ENCODE data around the gene GJC1.

GJC1 gene

GRCh38 chr17:44829523-44830358 is at the start of gene GJC1:
GJC1 (minus strand) TSS chr17:44830287; CDS start chr17:44805817, 24,470 bp downstream.
- in situ Hi-C loops (cut with MboI; ENCODE audit: low sequenced_read_pairs, unreplicated experiment): no loop called here
- TF ChIP-seq CTCF (IDR thresholded peaks at IDR 0.05; ENCODE audit: borderline replicate concordance, control extremely low read depth, extremely low read depth, insufficient read depth, missing control alignments): no peak
- peak; percentile 69 for DNase-seq (ENCODE audit: low spot score)

DNA sequence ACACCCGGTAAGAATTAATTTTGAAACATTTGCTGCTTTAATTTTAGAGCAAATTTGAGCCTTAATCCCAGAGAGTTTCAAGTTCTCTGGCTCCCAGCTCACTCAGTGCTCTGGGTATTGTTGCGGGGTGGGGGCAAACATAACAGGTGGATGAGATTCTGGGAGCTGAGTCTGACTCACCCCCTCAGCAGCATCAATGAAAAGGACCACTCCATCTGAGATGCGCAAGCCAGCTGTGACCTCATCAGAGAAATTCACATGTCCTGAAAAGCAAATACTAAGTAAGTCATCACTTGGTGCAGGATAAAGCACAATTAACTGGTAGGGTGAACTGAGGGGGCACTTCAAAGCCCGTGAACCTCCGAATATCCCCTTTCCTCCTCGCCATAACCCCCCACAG is 49.3 kb upstream of the GJC1 start:
- TF ChIP-seq CTCF (IDR thresholded peaks at IDR 0.05; ENCODE audit: borderline replicate concordance, control extremely low read depth, extremely low read depth, insufficient read depth, missing control alignments): no peak
- no peak for DNase-seq (ENCODE audit: low spot score)
- in situ Hi-C loops (cut with MboI; ENCODE audit: low sequenced_read_pairs, unreplicated experiment): no loop called here

- in situ Hi-C loops (cut with MboI; ENCODE audit: low sequenced_read_pairs, unreplicated experiment): no loop called here
- peak; percentile 42 for DNase-seq (ENCODE audit: low spot score)
- TF ChIP-seq CTCF (IDR thresholded peaks at IDR 0.05; ENCODE audit: borderline replicate concordance, control extremely low read depth, extremely low read depth, insufficient read depth, missing control alignments): peak; percentile 41
Observed at GRCh38 chr17:44878627-44879221, 48.6 kb upstream of the GJC1 start.

DNA sequence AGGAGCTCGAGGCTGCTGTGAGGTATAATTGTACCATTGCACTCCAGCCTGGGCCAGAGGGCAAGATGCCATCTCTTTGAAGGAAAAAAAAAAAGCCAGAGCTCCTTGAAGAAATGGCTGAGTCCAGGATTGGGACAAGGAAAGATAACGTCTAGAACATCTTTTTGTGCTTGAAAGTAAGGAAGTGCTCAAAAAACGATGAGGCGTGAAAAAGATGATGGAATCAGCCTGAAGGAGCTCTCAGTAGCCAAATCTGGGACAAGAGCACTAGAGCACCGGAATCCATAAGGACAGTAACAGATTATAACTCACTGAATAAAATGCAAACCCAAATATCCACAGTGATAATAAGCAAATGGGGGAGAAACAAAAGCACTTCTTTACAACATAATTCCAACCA is 47.0 kb upstream of the GJC1 start:
- in situ Hi-C loops (cut with MboI; ENCODE audit: low sequenced_read_pairs, unreplicated experiment): no loop called here
- TF ChIP-seq CTCF (IDR thresholded peaks at IDR 0.05; ENCODE audit: borderline replicate concordance, control extremely low read depth, extremely low read depth, insufficient read depth, missing control alignments): no peak
- no peak for DNase-seq (ENCODE audit: low spot score)

DNA sequence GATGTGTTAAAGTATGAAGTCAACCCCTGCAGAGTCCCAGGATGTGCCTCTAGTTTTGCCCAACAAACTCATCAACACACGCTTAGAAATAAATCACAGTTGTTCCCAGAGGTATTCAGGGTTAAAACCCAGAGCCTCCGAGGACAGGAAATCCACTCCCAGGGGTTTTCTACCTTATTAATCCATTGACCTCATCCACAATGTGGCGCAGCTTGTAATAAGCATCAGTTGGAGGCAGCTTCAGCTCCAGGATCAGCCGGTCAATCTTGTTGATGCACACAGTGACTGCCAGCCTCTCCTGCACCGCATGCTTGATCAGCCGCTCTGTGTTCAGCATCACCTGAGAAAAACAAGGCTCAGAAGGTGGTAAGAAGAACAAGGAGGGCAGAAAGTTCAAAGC is 45.7 kb upstream of the GJC1 start:
- no peak for DNase-seq (ENCODE audit: low spot score)
- in situ Hi-C loops (cut with MboI; ENCODE audit: low sequenced_read_pairs, unreplicated experiment): no loop called here
- no peak for TF ChIP-seq CTCF (IDR thresholded peaks at IDR 0.05; ENCODE audit: borderline replicate concordance, control extremely low read depth, extremely low read depth, insufficient read depth, missing control alignments)

DNA sequence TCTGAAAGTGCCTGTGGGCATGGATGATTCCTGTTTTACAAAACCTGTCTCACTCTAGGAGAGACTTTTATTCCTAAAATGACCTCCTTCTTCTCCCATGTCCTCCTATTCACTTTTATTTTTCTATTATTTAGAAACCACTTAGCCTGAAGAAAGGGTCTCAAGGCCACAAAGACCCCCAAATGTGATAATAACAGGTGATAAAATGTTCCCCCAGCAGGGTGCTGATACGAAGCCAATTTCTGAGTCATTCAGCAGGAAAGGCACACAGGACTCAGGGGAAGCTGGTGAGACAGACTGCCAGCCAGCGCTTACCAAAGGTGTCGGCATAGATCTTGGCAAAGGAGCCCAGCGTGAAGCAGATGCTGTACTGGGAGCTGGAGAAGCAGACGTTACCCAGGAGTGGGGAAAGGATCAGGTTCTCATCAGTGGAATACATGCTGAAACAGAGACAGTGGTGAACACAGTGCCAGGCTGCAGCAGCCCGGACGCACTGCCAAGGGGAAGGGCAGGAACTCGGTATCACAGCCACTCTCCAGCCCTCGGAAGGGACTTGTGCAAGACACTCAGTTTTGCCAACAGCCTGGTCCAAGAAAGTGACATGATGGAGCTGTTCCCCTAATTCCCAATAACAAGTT is 42.2 kb upstream of the GJC1 start:
- in situ Hi-C loops (cut with MboI; ENCODE audit: low sequenced_read_pairs, unreplicated experiment): no loop called here
- TF ChIP-seq CTCF (IDR thresholded peaks at IDR 0.05; ENCODE audit: borderline replicate concordance, control extremely low read depth, extremely low read depth, insufficient read depth, missing control alignments): no peak
- no peak for DNase-seq (ENCODE audit: low spot score)

All from GM13976 (cell line).